NT2/D1 (cell line): ENCODE results near the gene PACS1.

Experiments used
- SUZ12 ChIP-seq: IDR thresholded peaks from 2 replicates; pipeline ENCODE4 v1.6.1; 2011; ENCODE audit not compliant: insufficient read length, insufficient read depth; ENCODE audit errors: extremely low read depth
- YY1 ChIP-seq: IDR thresholded peaks from 2 replicates; pipeline ENCODE4 v1.6.1; 2011; ENCODE audit not compliant: insufficient read length, insufficient read depth
- ZNF274 ChIP-seq: IDR thresholded peaks from 2 replicates; pipeline ENCODE4 v1.6.1; 2011; ENCODE audit warnings: mild to moderate bottlenecking, low read depth, low read length

GRCh38 chr11:66150140-66150539 is 80.1 kb downstream of the PACS1 start:
- TF ChIP-seq ZNF274 = no peak
- TF ChIP-seq YY1 = no peak
- no peak for TF ChIP-seq SUZ12
